Neuronal stem cell (in vitro differentiated cells): ENCODE measurements around the gene ADAMTS14.
A peak's percentile ranks its signal among the peaks of the same experiment; 100 is the strongest.

Experiments
- DNase-seq: peaks from one replicate; pipeline ENCODE4 v3.0.0-alpha.2; 2013; ENCODE audit warnings: low spot score
- H2AFZ ChIP-seq: one replicate; pipeline ENCODE4 v1.6.1; 2013; ENCODE audit warnings: mild to moderate bottlenecking, low read length, inconsistent platforms
- H2AK5ac ChIP-seq: 2 replicates; pipeline ENCODE4 v1.6.1; 2013; ENCODE audit warnings: low read depth, mild to moderate bottlenecking, inconsistent platforms, low read length, moderate library complexity, mixed read lengths
- H2BK120ac ChIP-seq: 2 replicates; pipeline ENCODE4 v1.6.1; 2013; ENCODE audit warnings: low read depth, mild to moderate bottlenecking, inconsistent platforms, low read length, moderate library complexity, mixed read lengths
- H2BK12ac ChIP-seq: one replicate; pipeline ENCODE4 v1.6.1; 2013; ENCODE audit warnings: low read length, inconsistent platforms
- H2BK15ac ChIP-seq: 2 replicates; pipeline ENCODE4 v1.6.1; 2013; ENCODE audit warnings: mild to moderate bottlenecking, low read length, inconsistent platforms, mixed read lengths
- H2BK5ac ChIP-seq: one replicate; pipeline ENCODE4 v1.6.1; 2013; ENCODE audit warnings: inconsistent platforms, mild to moderate bottlenecking, low read length, moderate library complexity
- H3K14ac ChIP-seq: one replicate; pipeline ENCODE4 v1.6.1; 2013; ENCODE audit warnings: low read length, inconsistent platforms
- H3K18ac ChIP-seq: 2 replicates; pipeline ENCODE4 v1.6.1; 2013; ENCODE audit warnings: low read length, inconsistent platforms
- H3K23ac ChIP-seq: 2 replicates; pipeline ENCODE4 v1.6.1; 2013; ENCODE audit warnings: low read depth, mild to moderate bottlenecking, mixed read lengths, low read length, inconsistent platforms; ENCODE audit not compliant: poor library complexity
- H3K27ac ChIP-seq: replicated peaks from 3 replicates; pipeline ENCODE4 v1.5.1; 2013; ENCODE audit warnings: low read length, inconsistent platforms
- H3K27me3 ChIP-seq, 3 experiments: 2 replicates each; pipeline ENCODE4 v1.6.1; 2013; ENCODE audit warnings: low read length in 3 of 3, mild to moderate bottlenecking in 2 of 3, inconsistent platforms in 1 of 3, low read depth in 1 of 3, mixed read lengths in 1 of 3, moderate library complexity in 1 of 3; ENCODE audit not compliant: control insufficient read depth in 3 of 3, insufficient read depth in 3 of 3
- H3K36me3 ChIP-seq, 2 donors: replicated peaks in 1 of 2; 2 replicates each; pipeline ENCODE4 v1.6.1; 2013; ENCODE audit warnings: low read length in 2 of 2; ENCODE audit not compliant: control insufficient read depth in 2 of 2, insufficient read depth in 2 of 2
- H3K4ac ChIP-seq: 2 replicates; pipeline ENCODE4 v1.6.1; 2013; ENCODE audit warnings: inconsistent platforms, mild to moderate bottlenecking, low read length, moderate library complexity
- H3K4me1 ChIP-seq, 2 donors: 1 replicate in 1 of 2; 2 replicates in 1 of 2; pipeline ENCODE4 v1.6.1; 2013; ENCODE audit warnings: low read length in 2 of 2, low read depth in 1 of 2; ENCODE audit not compliant: control insufficient read depth in 2 of 2, insufficient read depth in 1 of 2
- H3K4me2 ChIP-seq: one replicate; pipeline ENCODE4 v1.6.1; 2013; ENCODE audit warnings: mild to moderate bottlenecking, low read length, inconsistent platforms; ENCODE audit not compliant: insufficient read depth, poor library complexity, severe bottlenecking
- H3K4me3 ChIP-seq, 2 donors: 2 replicates each; pipeline ENCODE4 v1.5.1; 2013; ENCODE audit warnings: low read length in 2 of 2, mild to moderate bottlenecking in 2 of 2, inconsistent platforms in 1 of 2, moderate library complexity in 1 of 2
- H3K79me1 ChIP-seq: one replicate; pipeline ENCODE4 v1.6.1; 2013; ENCODE audit warnings: low read depth, mild to moderate bottlenecking, inconsistent platforms, low read length, moderate library complexity
- H3K9ac ChIP-seq: one replicate; pipeline ENCODE4 v1.6.1; 2013; ENCODE audit warnings: mild to moderate bottlenecking, low read depth, low read length, inconsistent platforms; ENCODE audit not compliant: poor library complexity
- H3K9me3 ChIP-seq, 2 donors: replicated peaks in 1 of 2; 2 replicates each; pipeline versions ENCODE3 to v1.6.1; 2013; ENCODE audit warnings: low read length in 2 of 2, mild to moderate bottlenecking in 2 of 2, inconsistent platforms in 1 of 2, low read depth in 1 of 2, mixed read lengths in 1 of 2, moderate library complexity in 1 of 2; ENCODE audit not compliant: control insufficient read depth in 2 of 2, insufficient read depth in 1 of 2
- H4K8ac ChIP-seq: one replicate; pipeline ENCODE4 v1.6.1; 2013; ENCODE audit warnings: low read depth, mild to moderate bottlenecking, inconsistent platforms, low read length, moderate library complexity
- H4K91ac ChIP-seq: one replicate; pipeline ENCODE4 v1.6.1; 2013; ENCODE audit warnings: low read length, low read depth, mild to moderate bottlenecking, inconsistent platforms; ENCODE audit not compliant: poor library complexity
- WGBS, 2 donors: extraction: QIAGEN DNeasy Blood & Tissue Kit; methylation state at CpG; one replicate each; pipeline ENCODE4 v1.1.7; 2013; ENCODE audit warnings: missing lambda C conversion rate in 2 of 2, mixed read lengths in 1 of 2; ENCODE audit not compliant: insufficient read length in 2 of 2, insufficient replicate concordance in 1 of 2; ENCODE audit errors: extremely low coverage in 2 of 2; 5-methylcytosine and 5-hydroxymethylcytosine counted together

The ADAMTS14 gene

GRCh38 chr10:70785190-70785589 is 112.9 kb downstream of the ADAMTS14 start, which contains the start of gene TBATA:
TSS of gene TBATA (minus strand) at chr10:70785377. CDS start at chr10:70783379, 1,998 bp downstream.
- H3K79me1 ChIP-seq = no peaks in the 10 kb centered on the region
- no peak within 1 kb of the TSS for H4K91ac ChIP-seq
- H3K14ac ChIP-seq = no peak within 1 kb of the TSS
- H2BK12ac ChIP-seq = no peak within 1 kb of the TSS
- no peak within 1 kb of the TSS for H3K9ac ChIP-seq
- peak within 1 kb of the TSS in 1 of 2 donors; percentile 2 for H3K4me3 ChIP-seq
- no peak within 1 kb of the TSS for H4K8ac ChIP-seq
- no peak within 1 kb of the TSS for H2BK5ac ChIP-seq
- no peak for DNase-seq
- no peak within 1 kb of the TSS for H3K4me2 ChIP-seq
- WGBS, 2 donors = no CpG with 5 or more reads among the region's 4 CpGs
- no peak within 1 kb of the TSS for H2BK120ac ChIP-seq
- peaks cover 0 to 2% of the 10 kb centered on the region in 2 donors for H3K4me1 ChIP-seq
- no peak within 1 kb of the TSS for H2BK15ac ChIP-seq
- H3K36me3 ChIP-seq = no peaks in the 10 kb centered on the region
- H2AK5ac ChIP-seq = no peak within 1 kb of the TSS
- peak within 1 kb of the TSS; percentile 68 for H3K18ac ChIP-seq
- peak within 1 kb of the TSS; percentile 20 for H2AFZ ChIP-seq
- no peak within 1 kb of the TSS for H3K27ac ChIP-seq
- H3K27me3 ChIP-seq = peaks cover 0 to 41% (median 0%) of the 10 kb centered on the region in 3 experiments
- H3K23ac ChIP-seq = no peak within 1 kb of the TSS
- no peak within 1 kb of the TSS for H3K4ac ChIP-seq
- H3K9me3 ChIP-seq = no peaks in the 10 kb centered on the region

GRCh38 chr10:70786799-70787415 is 114.6 kb downstream of the ADAMTS14 start:
- Histone ChIP-seq H2AFZ (no peak overlapping the region), H2BK120ac (no peak overlapping the region), H3K4me3 (no peak overlapping the region), H3K36me3 (no peaks in the 10 kb centered on the region), H3K23ac (no peak overlapping the region), H3K4ac (no peak overlapping the region), H4K8ac (no peak overlapping the region), H2BK5ac (no peak overlapping the region), H2BK15ac (no peak overlapping the region), H3K9ac (no peak overlapping the region), H2AK5ac (no peak overlapping the region), H3K4me1 (peaks cover 0 to 2% of the 10 kb centered on the region in 2 donors), H4K91ac (no peak overlapping the region), H3K27ac (no peak overlapping the region), H3K27me3 (peaks cover 0 to 39% (median 0%) of the 10 kb centered on the region in 3 experiments), H3K18ac (no peak overlapping the region), H3K79me1 (no peaks in the 10 kb centered on the region), H3K14ac (no peak overlapping the region), H2BK12ac (no peak overlapping the region), H3K9me3 (no peaks in the 10 kb centered on the region), H3K4me2 (no peak overlapping the region)
- no CpG with 5 or more reads among the region's 5 CpGs for WGBS, 2 donors
- DNase-seq = no peak

GRCh38 chr10:70791386-70792039 is 119.2 kb downstream of the ADAMTS14 start:
- Histone ChIP-seq H3K79me1 (no peaks in the 10 kb centered on the region), H3K4me2 (no peak overlapping the region), H2AK5ac (no peak overlapping the region), H2BK15ac (no peak overlapping the region), H3K18ac (no peak overlapping the region), H3K4ac (no peak overlapping the region), H3K36me3 (no peaks in the 10 kb centered on the region), H3K27me3 (peaks cover 0 to 37% (median 0%) of the 10 kb centered on the region in 3 experiments), H3K4me1 (no peaks in the 10 kb centered on the region), H2BK120ac (no peak overlapping the region), H3K9ac (no peak overlapping the region), H3K14ac (no peak overlapping the region), H2BK5ac (no peak overlapping the region), H3K23ac (no peak overlapping the region), H2BK12ac (no peak overlapping the region), H2AFZ (no peak overlapping the region), H4K8ac (no peak overlapping the region), H3K9me3 (no peaks in the 10 kb centered on the region), H3K4me3 (no peak overlapping the region), H3K27ac (no peak overlapping the region), H4K91ac (no peak overlapping the region)
- no peak for DNase-seq
- no CpG with 5 or more reads among the region's 5 CpGs for WGBS, 2 donors

GRCh38 chr10:70795613-70796012 is 123.3 kb downstream of the ADAMTS14 start:
- Histone ChIP-seq H4K8ac (no peak overlapping the region), H2AK5ac (no peak overlapping the region), H3K4me3 (no peak overlapping the region), H3K27me3 (peaks cover 0 to 28% (median 2%) of the 10 kb centered on the region in 3 experiments), H3K36me3 (no peaks in the 10 kb centered on the region), H3K18ac (no peak overlapping the region), H2BK15ac (no peak overlapping the region), H2BK12ac (no peak overlapping the region), H3K4me2 (no peak overlapping the region), H3K79me1 (no peaks in the 10 kb centered on the region), H3K14ac (no peak overlapping the region), H3K4ac (no peak overlapping the region), H2BK5ac (no peak overlapping the region), H3K4me1 (no peaks in the 10 kb centered on the region), H3K23ac (no peak overlapping the region), H3K27ac (no peak overlapping the region), H3K9me3 (no peaks in the 10 kb centered on the region), H2BK120ac (no peak overlapping the region), H4K91ac (no peak overlapping the region), H2AFZ (no peak overlapping the region), H3K9ac (no peak overlapping the region)
- WGBS, 2 donors = no CpG with 5 or more reads among the region's 1 CpG
- no peak for DNase-seq
